A549 (cell line): Measurements from ENCODE around the gene CIAPIN1.

Experiments used
- MYC ChIP-seq: IDR thresholded peaks from 2 replicates; pipeline ENCODE4 v1.6.1; 2012; ENCODE audit warnings: mild to moderate bottlenecking, inconsistent platforms, low read length, improper control_type of control experiment, borderline replicate concordance
- RCOR1 ChIP-seq: fragments of 150-350 bp; IDR thresholded peaks from 2 replicates; pipeline ENCODE4 v1.6.1; 2014; ENCODE audit warnings: antibody characterized with exemption, low read length, low read depth
- RFX5 ChIP-seq: fragments of 450-650 bp; IDR thresholded peaks from 2 replicates; pipeline ENCODE4 v1.7.1; 2014; ENCODE audit warnings: antibody characterized with exemption, mild to moderate bottlenecking, moderate library complexity
- TF ChIP-seq, protein P1 (sequence below): IDR thresholded peaks from 2 replicates; pipeline ENCODE4 v1.6.1; 2012

DNA sequence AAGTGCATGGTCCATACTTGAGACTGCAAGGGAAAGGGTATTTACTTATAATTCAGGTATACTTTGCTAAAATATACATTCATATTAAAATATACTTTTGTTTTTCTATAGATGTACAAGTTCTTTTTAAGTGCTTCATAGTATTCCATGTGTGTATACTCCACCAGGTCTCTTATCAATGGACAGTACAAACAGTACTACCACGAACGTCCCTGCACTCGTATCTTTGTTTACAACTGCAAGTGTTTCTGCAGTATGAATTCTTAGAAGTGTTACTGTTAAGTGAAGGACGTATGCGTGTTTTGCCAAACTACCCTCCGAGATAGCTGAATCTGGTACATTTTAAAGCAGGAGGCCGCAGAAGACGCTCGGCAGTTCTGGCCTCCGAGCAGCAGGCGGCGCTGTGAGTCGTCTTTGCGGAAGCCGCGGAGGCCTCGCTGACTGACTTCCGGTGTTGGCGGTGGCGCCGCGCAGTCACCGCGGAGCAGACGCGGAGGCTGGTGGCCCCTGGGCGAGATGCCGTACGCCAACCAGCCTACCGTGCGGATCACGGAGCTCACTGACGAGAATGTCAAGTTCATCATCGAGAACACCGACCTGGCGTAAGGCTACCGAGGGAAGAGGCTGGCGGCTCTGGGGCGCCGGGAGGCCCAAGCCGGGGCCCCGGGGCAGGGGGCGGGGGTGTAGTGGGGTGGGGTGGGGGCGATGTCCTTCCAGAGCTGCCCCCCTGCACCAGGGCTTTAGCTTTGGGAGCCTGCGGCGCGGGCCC is 15.2 kb upstream of the CIAPIN1 start, which contains the start of gene POLR2C:
- 0 out of 2 replicates have a peak, but pooled peaks have one; percentile 39 for TF ChIP-seq MYC
- TF ChIP-seq RCOR1: no peak
- no peak for TF ChIP-seq RFX5
- TF ChIP-seq, protein P1, sequence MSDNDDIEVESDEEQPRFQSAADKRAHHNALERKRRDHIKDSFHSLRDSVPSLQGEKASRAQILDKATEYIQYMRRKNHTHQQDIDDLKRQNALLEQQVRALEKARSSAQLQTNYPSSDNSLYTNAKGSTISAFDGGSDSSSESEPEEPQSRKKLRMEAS: peak; percentile 80
